HUES48 (cell line): ENCODE measurements around the gene CPEB2.

Source experiments
- H3K27ac ChIP-seq: one replicate; pipeline ENCODE4 v1.7.0; 2013; ENCODE audit warnings: low read depth, low read length, inconsistent platforms
- H3K27me3 ChIP-seq: 2 replicates; pipeline ENCODE4 v1.6.1; 2013; ENCODE audit warnings: mild to moderate bottlenecking, low read length; ENCODE audit not compliant: control insufficient read depth, insufficient read depth
- H3K36me3 ChIP-seq: 2 replicates; pipeline ENCODE4 v1.6.1; 2013; ENCODE audit warnings: low read length; ENCODE audit not compliant: control insufficient read depth, insufficient read depth
- H3K4me1 ChIP-seq: 2 replicates; pipeline ENCODE4 v1.6.1; 2013; ENCODE audit warnings: mild to moderate bottlenecking, low read length; ENCODE audit not compliant: control insufficient read depth, insufficient read depth
- H3K4me3 ChIP-seq: 2 replicates; pipeline ENCODE4 v1.5.1; 2013; ENCODE audit warnings: mild to moderate bottlenecking, low read depth, low read length
- H3K9ac ChIP-seq: 2 replicates; pipeline ENCODE4 v1.6.1; 2013; ENCODE audit warnings: mild to moderate bottlenecking, low read depth, low read length, moderate library complexity
- H3K9me3 ChIP-seq: 2 replicates; pipeline ENCODE4 v1.6.1; 2013; ENCODE audit warnings: low read length; ENCODE audit not compliant: control insufficient read depth, insufficient read depth

Gene CPEB2

DNA sequence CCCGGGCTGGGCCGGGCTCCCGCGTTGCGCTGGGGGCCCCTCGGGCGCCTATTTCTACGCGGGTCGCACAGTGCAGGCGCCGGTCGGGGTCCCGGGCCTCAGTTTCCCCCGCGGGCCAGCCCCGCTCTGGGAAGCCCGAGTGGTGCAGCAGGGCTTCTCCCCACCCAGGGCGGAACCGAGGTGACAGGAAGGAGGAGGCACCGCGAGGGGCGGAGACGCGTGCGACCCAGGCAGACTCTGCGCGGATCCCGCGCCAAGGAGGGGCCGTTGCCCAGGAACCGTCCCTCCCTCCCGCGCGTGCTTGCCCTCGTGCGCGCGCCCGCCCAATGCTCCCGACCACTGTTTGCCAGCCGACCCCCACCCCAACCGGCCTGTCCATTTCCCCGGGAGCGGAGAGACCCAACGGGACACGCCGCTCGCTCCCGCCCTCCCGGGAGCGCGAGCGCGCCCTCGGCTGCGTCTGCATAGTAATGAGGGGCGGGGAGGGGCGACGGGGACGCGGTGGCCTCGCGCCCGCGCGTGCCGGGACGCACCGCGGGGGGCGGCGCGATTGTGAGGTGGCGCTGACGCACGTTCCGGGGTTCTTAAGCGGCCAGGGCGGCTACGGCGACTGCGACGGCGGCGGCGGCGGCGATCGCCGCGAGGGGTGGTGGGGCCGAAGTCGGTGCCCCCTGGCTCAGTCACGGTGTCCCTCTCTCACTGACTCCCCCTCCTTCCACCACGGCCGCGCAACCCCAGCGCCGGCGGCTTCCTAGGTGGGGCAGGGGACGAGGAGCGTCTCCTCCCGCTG, at the start of gene CPEB2:
Gene CPEB2 (plus strand): TSS at position 613 of the 790 bp plus-strand sequence. CDS start 193 bp downstream, outside the sequence.
- no peaks in the 10 kb centered on the region for H3K36me3 ChIP-seq
- peaks cover 27% of the 10 kb centered on the region for H3K4me1 ChIP-seq
- H3K4me3 ChIP-seq: peak within 1 kb of the TSS; percentile 93
- no peaks in the 10 kb centered on the region for H3K9me3 ChIP-seq
- H3K9ac ChIP-seq: no peak within 1 kb of the TSS; the same call in 1 of the 2 replicates
- H3K27ac ChIP-seq: peak within 1 kb of the TSS; percentile 78
- peaks cover 24% of the 10 kb centered on the region for H3K27me3 ChIP-seq

DNA sequence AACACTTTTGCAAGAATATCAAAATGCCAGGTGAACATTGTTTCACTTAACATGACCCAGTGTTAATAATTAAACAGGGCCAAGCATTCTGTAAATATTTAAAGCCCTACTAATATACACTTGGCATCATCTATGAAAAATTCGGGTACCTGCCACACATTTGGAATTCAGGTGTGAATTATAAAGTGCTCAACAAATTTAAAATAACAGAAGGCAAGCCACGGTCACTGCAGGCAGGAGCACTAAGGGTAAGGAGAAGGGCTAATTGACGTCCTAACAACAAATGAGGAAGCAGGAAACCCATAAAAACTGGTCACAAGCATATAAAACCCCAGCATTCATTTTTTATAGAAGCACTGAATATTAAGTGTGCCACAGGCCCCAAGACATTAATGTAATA, 43.8 kb upstream of the CPEB2 start:
- Histone ChIP-seq H3K9me3 (no peaks in the 10 kb centered on the region), H3K9ac (no peak overlapping the region), H3K36me3 (no peaks in the 10 kb centered on the region), H3K4me1 (no peaks in the 10 kb centered on the region), H3K27me3 (no peaks in the 10 kb centered on the region), H3K4me3 (no peak overlapping the region), H3K27ac (no peak overlapping the region)

DNA sequence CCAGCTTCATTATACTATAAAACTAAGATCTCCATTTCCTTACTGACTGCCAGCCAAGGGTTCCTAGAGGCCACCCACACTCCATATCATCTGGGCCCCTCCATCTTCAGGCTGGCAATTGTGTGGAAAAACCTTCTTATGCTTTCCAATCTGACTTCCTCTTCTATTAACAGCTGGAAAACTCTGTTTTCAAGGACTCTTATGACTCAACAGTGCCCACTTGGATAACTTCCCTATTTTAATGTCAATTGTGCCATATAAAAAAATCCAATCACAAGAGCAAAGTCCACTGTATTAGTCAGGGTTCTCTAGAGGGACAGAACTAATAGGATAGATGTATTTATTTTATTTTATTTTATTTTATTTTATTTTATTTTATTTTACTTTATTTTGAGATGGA, 41.0 kb upstream of the CPEB2 start:
- Histone ChIP-seq H3K4me3 (no peak overlapping the region), H3K9me3 (no peaks in the 10 kb centered on the region), H3K27ac (no peak overlapping the region), H3K4me1 (no peaks in the 10 kb centered on the region), H3K27me3 (no peaks in the 10 kb centered on the region), H3K36me3 (no peaks in the 10 kb centered on the region), H3K9ac (no peak overlapping the region)

DNA sequence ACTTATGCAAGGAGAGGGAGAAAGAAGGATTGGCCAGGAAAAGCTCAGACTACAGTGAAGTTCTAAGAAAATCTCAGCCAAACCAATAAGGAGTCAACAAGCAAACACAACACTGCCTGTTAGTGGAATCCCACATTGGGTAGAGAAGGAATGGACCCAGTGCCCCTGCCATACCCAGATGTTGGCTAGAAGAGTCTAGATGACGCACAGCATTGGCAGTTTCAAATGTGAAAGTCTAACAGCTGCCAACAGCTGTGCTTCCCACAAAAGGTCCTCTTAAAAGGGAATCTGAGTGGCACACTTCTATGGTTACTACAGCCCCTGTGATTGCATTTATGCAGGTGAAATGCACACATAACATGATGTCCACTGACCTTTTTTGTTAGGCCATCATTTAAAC, 37.2 kb upstream of the CPEB2 start:
- Histone ChIP-seq H3K4me1 (no peaks in the 10 kb centered on the region), H3K9ac (no peak overlapping the region), H3K4me3 (no peak overlapping the region), H3K27me3 (no peaks in the 10 kb centered on the region), H3K36me3 (no peaks in the 10 kb centered on the region), H3K9me3 (no peaks in the 10 kb centered on the region), H3K27ac (no peak overlapping the region)

DNA sequence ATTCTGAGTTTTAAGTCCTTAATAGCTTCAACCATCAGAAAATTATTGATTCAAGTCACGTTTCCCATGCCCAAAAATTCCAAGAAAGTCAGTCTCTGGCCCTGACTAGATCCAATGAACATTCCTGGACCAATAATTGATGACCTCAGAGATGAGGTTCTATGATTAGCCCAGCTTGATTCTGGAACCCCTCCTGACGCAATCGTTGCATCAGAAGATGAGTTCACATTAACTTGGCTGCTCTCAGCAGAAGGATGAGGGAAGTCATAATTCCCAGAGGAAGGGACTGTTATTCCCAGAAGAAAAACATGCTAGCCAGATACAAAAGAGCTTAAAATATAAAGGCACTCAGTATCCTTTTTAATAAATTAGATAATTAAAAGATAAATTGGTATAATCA, 34.3 kb upstream of the CPEB2 start:
- Histone ChIP-seq H3K9ac (no peak overlapping the region), H3K27ac (no peak overlapping the region), H3K9me3 (no peaks in the 10 kb centered on the region), H3K27me3 (no peaks in the 10 kb centered on the region), H3K36me3 (no peaks in the 10 kb centered on the region), H3K4me3 (no peak overlapping the region), H3K4me1 (no peaks in the 10 kb centered on the region)

DNA sequence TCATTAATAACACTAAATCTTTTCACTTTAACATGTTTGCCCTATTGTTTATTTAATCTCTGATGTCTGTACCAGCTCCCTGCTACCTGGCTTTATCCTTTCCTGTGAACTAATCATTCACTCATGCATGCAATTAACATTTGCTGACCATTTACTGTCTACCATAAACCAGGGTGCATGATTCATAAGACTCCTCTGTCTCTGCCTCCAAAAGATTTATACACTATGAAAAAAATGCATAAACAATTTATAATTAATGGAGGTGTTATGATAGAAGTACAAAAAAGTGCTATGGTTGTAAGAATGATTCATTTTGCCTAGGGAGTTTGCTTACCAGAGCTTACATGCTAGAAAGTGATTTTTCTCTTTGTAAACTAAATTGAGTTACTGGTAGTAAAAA, 24.5 kb upstream of the CPEB2 start:
- Histone ChIP-seq H3K36me3 (no peaks in the 10 kb centered on the region), H3K27me3 (no peaks in the 10 kb centered on the region), H3K4me3 (no peak overlapping the region), H3K9me3 (no peaks in the 10 kb centered on the region), H3K4me1 (no peaks in the 10 kb centered on the region), H3K27ac (no peak overlapping the region), H3K9ac (no peak overlapping the region)

DNA sequence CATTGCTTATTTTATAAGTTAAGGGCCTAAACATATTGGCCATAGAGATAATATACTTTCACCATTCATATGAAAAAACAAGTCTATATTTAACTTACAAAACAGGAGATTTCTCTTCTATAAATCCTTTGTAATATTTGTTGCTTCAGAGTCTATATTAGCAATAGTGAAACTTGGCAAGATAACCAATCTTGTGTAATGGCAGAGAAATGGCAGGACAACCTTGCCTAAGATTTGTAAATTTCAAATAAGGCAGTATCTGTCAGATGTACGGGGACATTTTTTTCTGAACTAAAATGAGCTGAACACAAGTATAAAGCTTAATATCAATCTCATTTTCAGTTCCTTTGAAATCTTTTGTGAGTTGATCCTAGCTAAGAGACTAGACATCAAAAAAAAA, 17.8 kb upstream of the CPEB2 start:
- Histone ChIP-seq H3K9me3 (no peaks in the 10 kb centered on the region), H3K4me1 (peaks cover 18% of the 10 kb centered on the region), H3K36me3 (no peaks in the 10 kb centered on the region), H3K27ac (no peak overlapping the region), H3K4me3 (no peak overlapping the region), H3K27me3 (no peaks in the 10 kb centered on the region), H3K9ac (no peak overlapping the region)

DNA sequence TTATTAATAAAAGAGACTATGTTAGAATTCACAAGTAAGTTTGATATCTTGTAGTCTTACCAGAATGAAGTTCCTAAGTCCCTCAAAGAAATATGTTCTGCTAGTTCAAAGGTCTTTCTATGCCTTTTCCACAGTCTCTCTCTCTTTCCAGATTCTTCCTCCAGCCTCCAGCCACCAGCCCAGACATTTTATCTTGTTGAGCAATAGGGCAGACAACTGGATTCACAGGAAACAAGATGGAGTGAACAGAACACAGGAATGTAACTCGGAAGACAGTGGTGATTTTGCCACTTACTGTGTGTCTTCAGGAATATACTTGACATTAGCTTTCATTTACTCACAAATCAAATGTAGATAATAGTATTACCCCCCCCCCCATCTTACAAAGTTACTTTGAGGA, 17.1 kb upstream of the CPEB2 start:
- H3K9me3 ChIP-seq: no peaks in the 10 kb centered on the region
- no peak overlapping the region for H3K27ac ChIP-seq
- H3K4me3 ChIP-seq: no peak overlapping the region
- H3K4me1 ChIP-seq: peaks cover 18% of the 10 kb centered on the region
- no peaks in the 10 kb centered on the region for H3K27me3 ChIP-seq
- H3K36me3 ChIP-seq: no peaks in the 10 kb centered on the region
- no peak overlapping the region for H3K9ac ChIP-seq

DNA sequence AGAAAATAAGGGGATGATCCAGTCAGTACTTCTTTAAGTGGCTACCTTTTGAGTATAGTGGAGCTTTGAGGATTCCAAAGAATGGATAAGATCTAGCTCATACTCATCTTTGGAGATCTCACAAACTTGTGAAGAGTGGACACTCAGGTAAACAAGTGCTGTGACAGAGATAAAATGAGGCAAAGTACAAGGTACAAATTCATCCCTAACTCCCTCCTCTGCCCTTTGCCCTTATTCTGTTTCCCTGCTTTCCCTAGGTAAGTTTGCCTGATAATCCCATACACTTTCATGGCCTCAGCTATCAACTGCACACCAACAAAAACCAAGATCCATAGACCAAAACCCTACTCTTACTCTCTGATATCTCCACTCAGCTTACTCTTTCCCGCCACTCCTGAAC, 16.4 kb upstream of the CPEB2 start:
- H3K9me3 ChIP-seq: no peaks in the 10 kb centered on the region
- no peak overlapping the region for H3K27ac ChIP-seq
- H3K36me3 ChIP-seq: no peaks in the 10 kb centered on the region
- no peaks in the 10 kb centered on the region for H3K27me3 ChIP-seq
- no peak overlapping the region for H3K4me3 ChIP-seq
- no peak overlapping the region for H3K9ac ChIP-seq
- peaks cover 18% of the 10 kb centered on the region for H3K4me1 ChIP-seq

DNA sequence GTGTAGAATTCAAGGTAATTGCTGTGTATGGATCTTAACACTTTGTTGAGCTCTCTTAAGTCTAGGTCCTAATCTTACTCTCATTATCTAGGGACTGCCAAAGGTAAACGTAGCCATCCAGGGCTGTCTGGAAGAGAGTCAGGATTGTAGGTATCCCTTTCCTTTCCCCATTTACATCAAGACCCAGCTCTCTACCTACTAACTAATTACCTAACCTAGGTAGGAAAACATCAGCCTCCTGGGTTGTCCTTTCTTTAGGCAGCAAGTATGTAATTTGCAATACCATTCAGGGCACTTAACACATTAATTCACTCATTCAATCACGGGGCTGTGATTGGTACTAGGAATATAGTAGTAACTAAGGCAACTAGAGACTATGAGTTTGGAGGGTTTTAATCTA, 15.2 kb upstream of the CPEB2 start:
- Histone ChIP-seq H3K4me3 (no peak overlapping the region), H3K4me1 (peaks cover 18% of the 10 kb centered on the region), H3K27ac (no peak overlapping the region), H3K36me3 (no peaks in the 10 kb centered on the region), H3K27me3 (no peaks in the 10 kb centered on the region), H3K9ac (no peak overlapping the region), H3K9me3 (no peaks in the 10 kb centered on the region)

DNA sequence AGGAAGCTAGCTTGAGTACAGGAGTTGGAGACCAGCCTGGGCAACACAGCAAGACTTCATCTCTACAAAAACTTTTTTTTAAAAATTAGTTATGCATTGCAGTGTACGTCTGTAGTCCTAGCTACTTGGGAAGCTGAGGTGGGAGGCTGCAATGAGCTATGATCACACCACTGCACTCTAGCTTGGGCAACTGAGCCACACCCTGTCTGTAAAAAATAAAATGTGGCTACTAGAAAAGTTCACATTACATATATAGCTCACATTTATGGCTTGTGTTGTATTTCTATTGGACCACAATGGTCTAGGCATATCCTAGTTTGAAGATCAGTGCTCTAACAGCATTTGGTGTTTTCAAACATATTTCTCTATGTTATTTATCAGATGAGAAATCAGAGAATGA, 11.8 kb upstream of the CPEB2 start:
- no peak overlapping the region for H3K27ac ChIP-seq
- H3K9me3 ChIP-seq: no peaks in the 10 kb centered on the region
- no peak overlapping the region for H3K9ac ChIP-seq
- H3K4me3 ChIP-seq: no peak overlapping the region
- H3K27me3 ChIP-seq: no peaks in the 10 kb centered on the region
- H3K36me3 ChIP-seq: no peaks in the 10 kb centered on the region
- peaks cover 18% of the 10 kb centered on the region for H3K4me1 ChIP-seq
